Gastrocnemius medialis (tissue), 4 donors: Measurements from ENCODE around the gene PLAC1. TPM values are rescaled to one million over a fixed set of nuclear protein-coding genes. Genes with fewer than 3 reads are reported as not detected.

ENCODE experiments used
- ATAC-seq, 2 donors: fragments of 150-250 bp; one replicate each; pipeline ENCODE4 v1.9.1; 2016
- DNase-seq, 2 donors: peaks; one replicate each; pipeline ENCODE4 v3.0.0-alpha.2; 2019
- H3K27ac ChIP-seq, 4 donors: fragments of 200-600 bp; sonication (generic); 1 replicate in 1 of 4; 2 replicates in 3 of 4; pipeline ENCODE4 v1.5.1; 2016 to 2018; ENCODE audit warnings: mild to moderate bottlenecking in 2 of 4, moderate library complexity in 1 of 4
- H3K27me3 ChIP-seq, 3 donors: fragments of 200-600 bp; sonication (generic) in 2 of 3; 1 replicate in 1 of 3; 2 replicates in 2 of 3; pipeline versions ENCODE4 v1.5.1 to v1.6.0; 2016 to 2019; ENCODE audit warnings: mild to moderate bottlenecking in 1 of 3, moderate library complexity in 1 of 3
- H3K36me3 ChIP-seq, 2 donors: fragments of 200-600 bp; sonication (generic) in 1 of 2; one replicate each; pipeline ENCODE4 v1.5.1; 2017 to 2018
- H3K4me1 ChIP-seq, 2 donors: fragments of 200-600 bp; sonication (generic) in 1 of 2; one replicate each; pipeline ENCODE4 v1.5.1; 2016 to 2017; ENCODE audit warnings: mild to moderate bottlenecking in 2 of 2
- H3K4me3 ChIP-seq, 4 donors: fragments of 200-600 bp; sonication (generic) in 3 of 4; 1 replicate in 1 of 4; 2 replicates in 3 of 4; pipeline ENCODE4 v1.5.1; 2016 to 2019; ENCODE audit warnings: mild to moderate bottlenecking in 2 of 4
- H3K9me3 ChIP-seq, 3 donors: fragments of 200-600 bp; sonication (generic) in 2 of 3; 1 replicate in 1 of 3; 2 replicates in 2 of 3; pipeline ENCODE4 v1.5.1; 2016 to 2019
- CTCF ChIP-seq, 5 experiments: fragments of 450-650 bp in 3 of 5; fragments of 200-600 bp in 2 of 5; sonication (generic) in 2 of 5; IDR thresholded peaks in 4 of 5; conservative IDR thresholded peaks in 1 of 5; 1 replicate in 4 of 5; 2 replicates in 1 of 5; pipeline ENCODE4 v1.5.1; 2016 to 2019; ENCODE audit warnings: antibody characterized with exemption in 5 of 5, mild to moderate bottlenecking in 3 of 5, moderate library complexity in 3 of 5
- POLR2A ChIP-seq, 2 donors: fragments of 450-650 bp; IDR thresholded peaks; one replicate each; pipeline ENCODE4 v1.6.1; 2017; ENCODE audit warnings: antibody characterized with exemption in 2 of 2, mild to moderate bottlenecking in 2 of 2, moderate library complexity in 2 of 2
- in situ Hi-C, 4 donors: fragments of 200-750 bp; cut with MboI; loops; one replicate each; pipeline versions ENCODE4 v1.15.0 to v1.8.0; 2017; ENCODE audit warnings: low sequenced_read_pairs in 4 of 4
- intact Hi-C: fragments of 100-400 bp; cut with DNase I; formaldehyde crosslinking; loops from one replicate; pipeline ENCODE4 v1.15.1; 2023; ENCODE audit warnings: low total_unique reads
- total RNA-seq, 4 donors: library from RNA; depleted of rRNA; stranded (reverse); fragments of >200 nt; gene quantifications; one replicate each; pipeline versions ENCODE4 v1.1.0 to v1.2.3, GENCODE V29; 2016

Gene PLAC1
- total RNA-seq, 4 donors from 2014 or later = not detected

- intact Hi-C loops = no loop called here
- no peak overlapping the region for H3K4me3 ChIP-seq
- no peaks in the 10 kb centered on the region for H3K9me3 ChIP-seq
- TF ChIP-seq CTCF (IDR thresholded peaks at IDR 0.05 in 4 of 5, conservative IDR thresholded peaks at IDR 0.05 in 1 of 5) (no peak), POLR2A (IDR thresholded peaks at IDR 0.05) (no peak)
- DNase-seq (peak in 1 of 2 donors; percentile 12), ATAC-seq (peak in 1 of 2 donors; percentile 21)
- no peaks in the 10 kb centered on the region for H3K27me3 ChIP-seq
- peaks cover 4 to 5% of the 10 kb centered on the region in 2 donors for H3K4me1 ChIP-seq
- in situ Hi-C loops = no loop called here
- H3K36me3 ChIP-seq = no peaks in the 10 kb centered on the region
- no peak overlapping the region for H3K27ac ChIP-seq
Measured at GRCh38 chrX:134632355-134632754, 25.9 kb downstream of the PLAC1 start.

GRCh38 chrX:134631426-134632346 lies 26.6 kb downstream of the PLAC1 start:
- Histone ChIP-seq H3K27ac (peak overlapping the region in 3 of 4 donors; percentile 4 to 54 (median 44)), H3K4me1 (peaks cover 5 to 6% of the 10 kb centered on the region in 2 donors), H3K36me3 (no peaks in the 10 kb centered on the region), H3K27me3 (no peaks in the 10 kb centered on the region), H3K4me3 (no peak overlapping the region), H3K9me3 (no peaks in the 10 kb centered on the region)
- TF ChIP-seq POLR2A (IDR thresholded peaks at IDR 0.05) (no peak), CTCF (IDR thresholded peaks at IDR 0.05 in 4 of 5, conservative IDR thresholded peaks at IDR 0.05 in 1 of 5) (no peak)
- peak in 1 of 2 donors; percentile 53 for DNase-seq
- in situ Hi-C loops (no loop called here), intact Hi-C loops (no loop called here)
- peak; percentile 82 to 96 for ATAC-seq

- Histone ChIP-seq H3K9me3 (no peaks in the 10 kb centered on the region), H3K4me1 (peaks cover 5 to 6% of the 10 kb centered on the region in 2 donors), H3K27me3 (no peaks in the 10 kb centered on the region), H3K4me3 (no peak overlapping the region), H3K36me3 (no peaks in the 10 kb centered on the region), H3K27ac (no peak overlapping the region)
- intact Hi-C loops (no loop called here), in situ Hi-C loops (no loop called here)
- TF ChIP-seq POLR2A (IDR thresholded peaks at IDR 0.05) = no peak
- TF ChIP-seq CTCF (IDR thresholded peaks at IDR 0.05 in 4 of 5, conservative IDR thresholded peaks at IDR 0.05 in 1 of 5) = no peak
- no peak for DNase-seq
- ATAC-seq = no peak
Measured at GRCh38 chrX:134628663-134629062, 29.6 kb downstream of the PLAC1 start.

- Histone ChIP-seq H3K36me3 (no peaks in the 10 kb centered on the region), H3K27me3 (no peaks in the 10 kb centered on the region), H3K27ac (no peak overlapping the region), H3K4me1 (peaks cover 5 to 6% of the 10 kb centered on the region in 2 donors), H3K4me3 (no peak overlapping the region), H3K9me3 (no peaks in the 10 kb centered on the region)
- DNase-seq (peak in 1 of 2 donors; percentile 34), ATAC-seq (no peak)
- intact Hi-C loops (no loop called here), in situ Hi-C loops (no loop called here)
- TF ChIP-seq CTCF (IDR thresholded peaks at IDR 0.05 in 4 of 5, conservative IDR thresholded peaks at IDR 0.05 in 1 of 5) (no peak), POLR2A (IDR thresholded peaks at IDR 0.05) (no peak)
Measured at GRCh38 chrX:134626434-134626833, 31.8 kb downstream of the PLAC1 start.
